HPDE6-E6E7 (cell line): ENCODE results near the gene MCOLN1.
A peak's percentile ranks its signal among the peaks of the same experiment; 100 is the strongest.

Experiments used
- DNase-seq: peaks from one replicate; pipeline ENCODE4 v3.0.0; 2011; ENCODE audit warnings: missing footprints; ENCODE audit errors: extremely low spot score

MCOLN1 gene

DNA sequence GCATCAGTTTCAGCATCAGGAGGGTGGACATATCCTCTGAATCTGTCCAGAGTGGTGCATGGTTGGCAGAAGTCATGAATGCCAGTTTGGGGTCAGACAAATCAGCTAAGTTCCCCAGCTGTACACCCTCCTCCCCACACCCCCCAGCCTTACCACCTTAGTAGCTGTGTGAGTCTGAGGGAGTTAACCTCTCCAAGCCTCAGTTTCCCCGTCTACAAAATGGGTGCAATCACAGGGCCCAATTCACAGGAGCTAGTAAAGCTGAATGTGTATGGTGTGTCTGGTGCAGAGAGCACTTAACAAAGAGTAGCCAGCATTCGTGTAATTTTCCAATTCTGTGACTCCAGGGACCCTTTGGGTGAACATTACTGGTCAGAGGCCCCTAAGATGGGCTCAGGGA is 19.9 kb upstream of the MCOLN1 start:
- DNase-seq: no peak

- DNase-seq: no peak
Observed at GRCh38 chr19:7504684-7505083, 17.7 kb upstream of the MCOLN1 start.

DNA sequence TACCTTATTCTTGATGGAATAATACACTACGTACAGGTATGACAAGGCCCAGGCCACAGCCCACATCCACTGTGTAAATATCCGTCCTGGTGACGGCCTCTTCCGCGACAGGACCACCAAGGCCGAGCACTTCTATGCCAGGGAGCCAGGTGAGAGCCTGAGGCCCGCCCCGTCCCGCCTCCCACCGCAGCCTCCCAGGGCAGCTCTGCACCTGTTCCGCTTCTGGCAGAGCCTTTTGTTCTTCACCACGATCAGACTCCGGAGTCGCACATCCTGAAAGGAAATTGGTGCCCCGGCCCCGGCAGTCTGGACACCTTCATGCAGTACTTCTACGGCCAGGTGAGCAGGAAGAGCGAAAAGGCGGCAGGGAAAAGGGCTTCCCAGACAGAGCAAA is 17.1 kb upstream of the MCOLN1 start:
- no peak for DNase-seq

DNA sequence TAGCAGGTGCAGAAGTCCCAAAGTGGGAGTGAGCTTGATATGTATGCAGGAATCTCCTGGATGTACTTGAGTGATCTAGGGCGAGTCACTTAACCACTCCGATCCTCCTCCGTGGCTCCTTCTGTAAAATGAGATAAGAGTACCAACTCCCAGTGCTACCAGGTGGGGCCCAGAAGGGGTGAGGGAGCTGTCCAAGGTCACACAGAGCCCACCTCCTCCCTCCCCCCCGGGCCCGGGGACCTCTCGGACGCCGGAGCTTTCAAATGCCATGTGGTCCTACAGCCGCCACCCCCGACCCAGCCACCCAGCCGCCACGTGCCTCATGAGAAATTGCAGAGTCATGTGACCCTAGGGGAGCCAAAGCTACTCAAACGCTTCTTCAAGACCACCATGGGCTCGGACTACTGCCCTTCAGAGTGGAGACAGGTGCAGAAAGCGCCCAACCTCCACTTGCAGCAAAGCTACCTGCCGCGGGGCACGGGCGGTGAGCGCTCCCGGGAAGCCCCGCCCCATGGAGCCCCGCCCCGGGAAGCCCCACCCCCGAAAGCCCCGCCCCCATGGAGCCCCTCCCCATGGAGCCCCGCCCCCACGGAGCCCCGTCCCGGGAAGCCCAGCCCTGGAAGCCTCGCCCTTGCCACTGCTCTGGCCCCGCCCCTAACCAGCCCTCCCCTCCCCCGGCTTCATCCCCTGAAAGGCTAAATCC is 16.6 kb upstream of the MCOLN1 start:
- DNase-seq: no peak

DNA sequence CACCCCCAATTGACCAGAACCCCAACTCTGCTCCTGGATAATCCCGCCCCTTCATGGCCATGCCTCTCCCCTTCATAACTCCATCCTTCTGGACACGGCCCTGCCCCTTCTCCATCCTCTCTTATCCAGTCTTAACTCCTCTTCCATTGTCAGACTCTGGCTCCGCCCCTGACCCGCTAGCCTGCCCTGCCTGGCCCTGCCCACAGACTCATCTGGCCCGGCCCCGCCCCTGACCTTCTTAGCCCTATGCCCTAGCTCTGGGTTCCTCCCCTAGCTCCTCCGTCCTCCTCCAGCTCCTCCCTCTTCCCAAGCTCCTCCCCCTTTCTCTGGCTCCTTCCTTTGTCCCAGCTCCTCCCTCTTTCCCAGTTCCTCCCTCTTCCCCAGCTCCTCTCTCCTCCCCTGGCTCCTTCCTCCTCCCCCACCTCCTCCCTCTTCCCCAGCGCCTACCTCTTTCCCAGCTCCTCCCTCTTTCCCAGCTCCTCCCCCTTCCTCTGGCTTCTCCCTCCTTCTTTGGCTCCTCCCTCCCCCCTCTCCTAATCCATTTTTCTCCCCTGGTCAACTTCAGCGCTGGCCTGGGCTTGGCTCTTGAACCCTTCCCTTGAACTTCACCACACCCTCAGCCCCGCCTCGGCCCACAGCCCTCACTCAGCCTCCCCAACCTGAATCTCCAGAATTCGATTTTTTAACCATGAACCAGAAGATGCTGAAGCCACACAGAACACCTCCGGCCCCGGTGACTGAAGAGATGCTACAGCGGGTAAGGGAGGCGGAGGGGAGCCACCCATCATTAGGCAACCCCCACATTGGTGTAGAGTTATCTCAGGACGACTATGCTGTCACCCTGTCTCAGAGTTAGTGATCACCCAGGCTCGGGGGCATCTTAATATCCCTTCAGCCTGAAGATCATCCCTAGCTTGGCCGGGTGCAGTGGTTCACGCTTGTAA is 15.8 kb upstream of the MCOLN1 start:
- DNase-seq: no peak

DNA sequence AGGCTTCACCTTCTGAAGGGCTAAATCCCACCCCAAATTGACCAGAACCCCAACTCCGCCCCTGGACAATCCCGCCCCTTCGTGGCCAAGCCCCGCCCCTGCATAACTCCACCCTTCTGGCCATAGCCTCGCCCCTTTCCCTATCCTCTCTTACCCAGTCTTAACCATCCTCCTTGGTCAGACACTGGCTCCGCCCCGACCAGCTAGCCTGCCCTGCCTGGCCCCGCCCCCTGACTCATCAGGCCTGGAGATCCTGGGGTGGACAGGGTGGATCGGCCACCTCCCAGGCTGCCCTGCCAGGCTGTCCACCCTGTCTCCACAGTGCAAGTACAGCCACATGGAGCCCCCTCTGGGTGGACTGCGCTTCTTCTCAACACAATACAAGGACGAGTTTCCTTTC is 14.5 kb upstream of the MCOLN1 start:
- DNase-seq: peak; percentile 86

GRCh38 chr19:7509625-7510024 is 12.8 kb upstream of the MCOLN1 start:
- DNase-seq: no peak

DNA sequence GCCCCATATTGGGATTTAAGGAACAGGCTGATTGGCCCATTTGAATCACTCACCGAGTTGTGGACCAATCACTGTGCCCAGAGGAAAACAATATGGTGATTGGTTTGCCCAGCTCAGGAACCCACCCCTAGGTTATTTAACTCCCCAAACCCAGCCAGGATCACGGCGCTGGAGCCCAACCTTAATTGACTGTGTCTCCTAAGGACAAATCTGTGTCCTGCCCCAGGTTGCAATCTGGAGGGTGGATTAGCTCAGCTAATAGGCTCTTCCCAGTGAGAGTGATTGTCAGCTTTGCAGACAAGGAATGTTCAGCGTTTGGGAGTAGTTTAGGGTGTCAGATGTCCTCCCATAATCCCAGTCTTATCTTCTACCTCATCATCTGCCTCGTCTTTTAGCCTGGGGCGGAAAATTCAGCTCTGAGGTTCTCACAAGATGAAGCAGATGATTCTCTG is 10.0 kb upstream of the MCOLN1 start:
- DNase-seq: no peak

GRCh38 chr19:7513809-7514642 is 8.4 kb upstream of the MCOLN1 start:
- DNase-seq: no peak

- no peak for DNase-seq
Observed at GRCh38 chr19:7515110-7515644, 7.2 kb upstream of the MCOLN1 start.

DNA sequence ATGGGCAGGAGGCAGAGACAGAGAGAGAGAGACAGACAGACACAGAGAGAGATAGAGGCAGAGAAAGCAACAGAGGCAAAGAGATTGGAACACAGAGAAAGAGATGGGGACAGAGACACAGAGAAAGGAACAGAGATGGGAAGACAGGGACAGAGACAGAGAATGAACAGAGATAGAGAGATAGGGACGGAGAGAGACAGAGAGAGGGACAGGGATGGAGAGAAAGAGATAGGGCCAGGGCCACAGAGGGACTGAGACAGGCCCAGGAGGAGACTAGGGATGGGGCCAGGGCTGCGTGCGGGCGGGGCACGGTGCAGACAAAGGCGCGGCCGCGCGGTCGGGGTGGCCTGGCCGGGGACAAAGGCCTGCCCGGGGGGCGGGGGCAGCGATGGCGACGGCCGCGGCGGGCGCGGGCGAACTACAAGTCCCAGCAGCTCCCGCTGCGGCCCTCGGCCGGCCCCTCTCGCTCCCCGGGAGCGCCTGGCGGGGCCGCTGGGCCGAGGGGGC is 6.7 kb upstream of the MCOLN1 start, which contains the start of gene ZNF358:
ZNF358 (plus strand) TSS at position 459 of the 507 bp plus-strand sequence. CDS start 3,140 bp downstream, outside the sequence.
- DNase-seq: peak; percentile 63

DNA sequence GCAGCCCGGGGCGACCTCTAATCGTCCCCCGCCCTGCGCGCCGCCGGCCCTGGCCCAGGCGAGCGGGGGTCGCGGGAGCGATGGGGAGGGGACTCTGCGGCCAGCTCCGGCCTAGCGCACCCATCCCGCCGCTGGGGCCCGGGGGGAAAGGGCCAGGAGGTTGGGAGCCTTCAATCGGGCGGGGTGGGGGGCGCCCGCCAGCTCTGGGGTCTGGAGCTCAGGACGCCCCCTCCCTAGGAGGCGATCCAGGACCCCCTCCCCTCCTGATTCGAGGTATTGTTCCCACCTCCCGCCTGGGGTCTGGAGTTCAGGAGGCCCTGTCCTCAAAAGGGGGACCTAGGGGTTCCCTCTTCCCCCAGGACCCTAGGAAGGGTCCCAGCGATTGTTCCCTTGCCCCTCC is 6.1 kb upstream of the MCOLN1 start:
- DNase-seq: no peak

GRCh38 chr19:7516878-7517277 is 5.5 kb upstream of the MCOLN1 start:
- DNase-seq: no peak

DNA sequence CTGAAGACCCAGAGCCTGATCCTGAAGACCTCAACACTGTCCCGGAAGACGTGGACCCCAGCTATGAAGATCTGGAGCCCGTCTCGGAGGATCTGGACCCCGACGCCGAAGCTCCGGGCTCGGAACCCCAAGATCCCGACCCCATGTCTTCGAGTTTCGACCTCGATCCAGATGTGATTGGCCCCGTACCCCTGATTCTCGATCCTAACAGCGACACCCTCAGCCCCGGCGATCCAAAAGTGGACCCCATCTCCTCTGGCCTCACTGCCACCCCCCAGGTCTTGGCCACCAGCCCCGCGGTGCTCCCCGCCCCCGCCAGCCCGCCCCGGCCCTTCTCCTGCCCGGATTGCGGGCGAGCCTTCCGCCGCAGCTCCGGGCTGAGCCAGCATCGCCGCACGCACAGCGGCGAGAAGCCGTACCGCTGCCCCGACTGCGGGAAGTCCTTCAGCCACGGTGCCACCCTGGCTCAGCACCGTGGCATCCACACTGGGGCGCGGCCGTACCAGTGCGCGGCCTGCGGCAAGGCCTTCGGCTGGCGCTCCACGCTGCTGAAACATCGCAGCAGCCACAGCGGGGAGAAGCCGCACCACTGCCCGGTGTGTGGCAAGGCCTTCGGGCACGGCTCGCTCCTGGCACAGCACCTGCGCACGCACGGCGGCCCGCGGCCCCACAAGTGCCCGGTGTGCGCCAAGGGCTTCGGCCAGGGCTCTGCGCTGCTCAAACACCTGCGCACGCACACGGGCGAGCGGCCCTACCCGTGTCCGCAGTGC is 2.9 kb upstream of the MCOLN1 start:
- no peak for DNase-seq

- DNase-seq: no peak
Observed at GRCh38 chr19:7520131-7521051, 2.0 kb upstream of the MCOLN1 start.

GRCh38 chr19:7521551-7522071 is 813 bp upstream of the MCOLN1 start:
- no peak for DNase-seq

DNA sequence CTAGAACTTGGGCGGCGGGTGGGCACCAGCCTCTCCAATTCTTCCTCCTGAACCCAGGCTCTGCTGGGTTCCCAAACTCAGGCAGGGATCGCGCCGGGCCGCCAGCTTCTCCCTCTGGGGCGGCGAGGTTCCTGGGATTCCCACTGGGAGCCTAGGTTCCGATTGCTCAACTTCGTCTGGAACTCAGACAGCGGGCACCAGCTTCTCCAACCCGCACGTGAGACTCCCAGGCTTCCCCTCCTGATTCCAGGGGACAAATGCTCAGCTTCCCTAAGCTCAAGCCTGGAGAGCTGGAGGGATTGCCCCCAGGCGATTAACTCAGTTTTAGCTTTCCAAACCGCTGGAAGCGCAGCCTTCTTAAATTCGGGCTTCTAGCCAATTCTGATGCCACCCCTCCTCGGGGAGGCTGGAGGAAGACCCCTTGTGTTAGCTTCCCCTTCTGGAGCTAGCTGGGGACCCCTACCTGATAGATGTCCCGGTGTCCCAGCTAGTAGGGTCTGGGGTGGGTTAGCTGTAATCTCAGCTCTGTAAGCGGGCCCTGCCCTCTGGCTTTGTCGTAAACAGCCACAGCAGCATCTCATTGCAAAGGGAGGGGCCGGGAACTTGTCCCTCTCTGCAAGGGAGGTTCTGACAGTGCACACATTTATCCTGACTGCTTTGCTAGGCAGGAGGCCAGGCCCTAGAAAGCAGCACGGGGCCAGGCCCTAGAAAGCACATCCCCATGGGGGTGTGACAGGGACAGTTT is 671 bp downstream of the MCOLN1 start:
- DNase-seq: no peak

- DNase-seq: no peak
Observed at GRCh38 chr19:7524523-7524922, 2.1 kb downstream of the MCOLN1 start.
